Right atrium auricular region (tissue), 2 donors: ENCODE data around the gene BMI1. TPM values are rescaled to one million over a fixed set of nuclear protein-coding genes. Genes with fewer than 3 reads are reported as not detected.

ENCODE experiments used
- DNase-seq: peaks from one replicate; pipeline ENCODE4 v3.0.0-alpha.2; 2019; ENCODE audit warnings: low spot score
- H3K27ac ChIP-seq, 2 donors: fragments of 200-600 bp; sonication (generic); 1 replicate in 1 of 2; 2 replicates in 1 of 2; pipeline ENCODE4 v1.5.1; 2016 to 2019
- H3K27me3 ChIP-seq, 2 donors: fragments of 200-600 bp; sonication (generic); one replicate each; pipeline versions ENCODE4 v1.5.1 to v1.6.0; 2017 to 2019
- H3K36me3 ChIP-seq: fragments of 200-600 bp; sonication (generic); one replicate; pipeline ENCODE4 v1.5.1; 2016
- H3K4me1 ChIP-seq, 2 donors: fragments of 200-600 bp; sonication (generic); one replicate each; pipeline versions ENCODE4 v1.5.1 to v1.6.0; 2017 to 2019
- H3K4me3 ChIP-seq, 2 donors: fragments of 200-600 bp; sonication (generic); 1 replicate in 1 of 2; 2 replicates in 1 of 2; pipeline ENCODE4 v1.5.1; 2017 to 2019; ENCODE audit warnings: mild to moderate bottlenecking in 1 of 2, moderate library complexity in 1 of 2
- H3K9me3 ChIP-seq, 2 donors: fragments of 200-600 bp; sonication (generic); one replicate each; pipeline ENCODE4 v1.5.1; 2019
- CTCF ChIP-seq, 2 donors: fragments of 200-600 bp; sonication (generic); IDR thresholded peaks; one replicate each; pipeline ENCODE4 v1.5.1; 2019; ENCODE audit warnings: antibody characterized with exemption in 2 of 2
- total RNA-seq, 2 donors: library from RNA; depleted of rRNA; stranded (reverse); fragments of >200 nt; gene quantifications; one replicate each; pipeline ENCODE4 v1.1.0, GENCODE V29; 2016

BMI1 gene
- total RNA-seq, 2 donors from 2014 or later, result 34.7 to 40.7 TPM

GRCh38 chr10:22365233-22365632 is 44.3 kb downstream of the BMI1 start:
- Histone ChIP-seq H3K4me3 (no peak overlapping the region), H3K9me3 (no peaks in the 10 kb centered on the region), H3K27ac (no peak overlapping the region), H3K27me3 (no peaks in the 10 kb centered on the region), H3K36me3 (no peaks in the 10 kb centered on the region), H3K4me1 (no peaks in the 10 kb centered on the region)
- DNase-seq, result no peak
- TF ChIP-seq CTCF (IDR thresholded peaks at IDR 0.05), result no peak

GRCh38 chr10:22365644-22366434 is 44.9 kb downstream of the BMI1 start:
- no peak for DNase-seq
- Histone ChIP-seq H3K9me3 (no peaks in the 10 kb centered on the region), H3K27me3 (no peaks in the 10 kb centered on the region), H3K36me3 (no peaks in the 10 kb centered on the region), H3K4me3 (no peak overlapping the region), H3K4me1 (no peaks in the 10 kb centered on the region), H3K27ac (no peak overlapping the region)
- no peak for TF ChIP-seq CTCF (IDR thresholded peaks at IDR 0.05)

GRCh38 chr10:22366435-22366703 is 45.5 kb downstream of the BMI1 start:
- no peaks in the 10 kb centered on the region for H3K4me1 ChIP-seq
- no peak overlapping the region for H3K27ac ChIP-seq
- no peak for DNase-seq
- H3K27me3 ChIP-seq, result no peaks in the 10 kb centered on the region
- H3K9me3 ChIP-seq, result no peaks in the 10 kb centered on the region
- no peak for TF ChIP-seq CTCF (IDR thresholded peaks at IDR 0.05)
- no peak overlapping the region for H3K4me3 ChIP-seq
- H3K36me3 ChIP-seq, result no peaks in the 10 kb centered on the region

- H3K9me3 ChIP-seq, result no peaks in the 10 kb centered on the region
- H3K4me1 ChIP-seq, result no peaks in the 10 kb centered on the region
- no peaks in the 10 kb centered on the region for H3K36me3 ChIP-seq
- DNase-seq, result no peak
- no peak overlapping the region for H3K4me3 ChIP-seq
- H3K27me3 ChIP-seq, result no peaks in the 10 kb centered on the region
- no peak for TF ChIP-seq CTCF (IDR thresholded peaks at IDR 0.05)
- no peak overlapping the region for H3K27ac ChIP-seq
These were observed 45.9 kb downstream of the BMI1 start for GRCh38 chr10:22366771-22367170.

GRCh38 chr10:22367471-22367870 is 46.6 kb downstream of the BMI1 start:
- Histone ChIP-seq H3K4me1 (no peaks in the 10 kb centered on the region), H3K9me3 (no peaks in the 10 kb centered on the region), H3K4me3 (no peak overlapping the region), H3K36me3 (no peaks in the 10 kb centered on the region), H3K27me3 (no peaks in the 10 kb centered on the region), H3K27ac (no peak overlapping the region)
- no peak for TF ChIP-seq CTCF (IDR thresholded peaks at IDR 0.05)
- no peak for DNase-seq

GRCh38 chr10:22368402-22368801 is 47.5 kb downstream of the BMI1 start:
- TF ChIP-seq CTCF (IDR thresholded peaks at IDR 0.05), result no peak
- H3K4me1 ChIP-seq, result no peaks in the 10 kb centered on the region
- H3K9me3 ChIP-seq, result no peaks in the 10 kb centered on the region
- H3K27ac ChIP-seq, result no peak overlapping the region
- no peak overlapping the region for H3K4me3 ChIP-seq
- no peak for DNase-seq
- no peaks in the 10 kb centered on the region for H3K27me3 ChIP-seq
- H3K36me3 ChIP-seq, result no peaks in the 10 kb centered on the region
